ENCODE data around the gene ATG16L2. TPM values are rescaled to one million over a fixed set of nuclear protein-coding genes. Genes with fewer than 3 reads are reported as not detected.

The ATG16L2 gene
- polyA plus RNA-seq, 2 of the 4 experiments (the other 2 are of a cell fraction): 6.1 to 6.3 TPM

GRCh38 chr11:72842653-72843330 lies 28.6 kb downstream of the ATG16L2 start:
- H3K4me2 ChIP-seq: no peak overlapping the region
- no peak overlapping the region for H3K27ac ChIP-seq
- FAIRE-seq: no peak
- H3K4me1 ChIP-seq: peaks cover 8% of the 10 kb centered on the region; the same call in 1 of the 3 replicates
- DNase-seq (ENCODE audit: low read depth in 1 of 2, low spot score in 1 of 2): no peak
- no peak for TF ChIP-seq CBX2 (IDR thresholded peaks at IDR 0.05; ENCODE audit: borderline replicate concordance, low read depth)
- no peak for TF ChIP-seq ELK1 (IDR thresholded peaks at IDR 0.05; ENCODE audit: low read depth, low read length)
- no peak for TF ChIP-seq TP53 (CRISPR knock-in tag; IDR thresholded peaks at IDR 0.05)
- no peak for TF ChIP-seq TFCP2L1 (CRISPR knock-in tag; IDR thresholded peaks at IDR 0.05)
- no peak for TF ChIP-seq RCOR1 (IDR thresholded peaks at IDR 0.05; ENCODE audit: low read depth, low read length)
- no peak for TF ChIP-seq EHF (CRISPR knock-in tag; IDR thresholded peaks at IDR 0.05)
- no peak for TF ChIP-seq ZC3H11A (IDR thresholded peaks at IDR 0.05)
- no peak for TF ChIP-seq RAD21 (conservative IDR thresholded peaks at IDR 0.05 in 1 of 2, IDR thresholded peaks at IDR 0.05 in 1 of 2)
- TF ChIP-seq MAFK (IDR thresholded peaks at IDR 0.05; ENCODE audit: partially characterized antibody): no peak
- no peak for TF ChIP-seq NFE2L2 (conservative IDR thresholded peaks at IDR 0.05; ENCODE audit: low read length)
- TF ChIP-seq HOXB13 (CRISPR knock-in tag; IDR thresholded peaks at IDR 0.05; ENCODE audit: low read depth): no peak
- TF ChIP-seq POLR2AphosphoS2 (conservative IDR thresholded peaks at IDR 0.05; ENCODE audit: low read length): no peak
- TF ChIP-seq CTCF (IDR thresholded peaks at IDR 0.05): no peak
- TF ChIP-seq HOXB5 (CRISPR knock-in tag; IDR thresholded peaks at IDR 0.05): no peak
- TF ChIP-seq FOSB (CRISPR knock-in tag; IDR thresholded peaks at IDR 0.05): no peak
- no peak for TF ChIP-seq KDM5A (IDR thresholded peaks at IDR 0.05)
- TF ChIP-seq EP300 (IDR thresholded peaks at IDR 0.05): no peak
- TF ChIP-seq CEBPB (IDR thresholded peaks at IDR 0.05): no peak
- ChIA-PET POLR2A (no interaction called here), CTCF (interaction anchor here (4.2 kb wide), 1 partner anchor 335 kb away, joined by 29 read pairs; no protein-coding TSS in a partner anchor)
- WGBS (ENCODE audit: missing lambda C conversion rate): 86% methylated on average over 14 of the region's 14 CpGs
- no peaks in the 10 kb centered on the region for H3K9me3 ChIP-seq
- no peak for ATAC-seq
- H3K4me3 ChIP-seq: no peak overlapping the region

- no peak for FAIRE-seq
- ChIA-PET CTCF (interaction anchor here (0.6 to 5.0 kb wide), 5 partner anchors 10 to 334 kb away, joined by 4 to 32 read pairs (median 8); no protein-coding TSS in a partner anchor), POLR2A (no interaction called here)
- WGBS (ENCODE audit: missing lambda C conversion rate): 88% methylated on average over 4 of the region's 4 CpGs
- no peak for DNase-seq (ENCODE audit: low read depth in 1 of 2, low spot score in 1 of 2)
- TF ChIP-seq MAZ (IDR thresholded peaks at IDR 0.05; ENCODE audit: borderline replicate concordance, low read depth, low read length) (no peak), RNF2 (IDR thresholded peaks at IDR 0.05; ENCODE audit: borderline replicate concordance, low read depth) (no peak), CEBPB (IDR thresholded peaks at IDR 0.05) (no peak), EP300 (IDR thresholded peaks at IDR 0.05) (no peak), JUNB (IDR thresholded peaks at IDR 0.05) (no peak), MAX (IDR thresholded peaks at IDR 0.05) (no peak), CBX2 (IDR thresholded peaks at IDR 0.05; ENCODE audit: borderline replicate concordance, low read depth) (no peak), HOXA7 (CRISPR knock-in tag; IDR thresholded peaks at IDR 0.05) (no peak), PHF8 (IDR thresholded peaks at IDR 0.05; ENCODE audit: borderline replicate concordance, low read depth) (no peak), FOXS1 (CRISPR knock-in tag; IDR thresholded peaks at IDR 0.05) (no peak), CHD2 (IDR thresholded peaks at IDR 0.05; ENCODE audit: low read length, partially characterized antibody) (no peak), E2F6 (IDR thresholded peaks at IDR 0.05; ENCODE audit: borderline replicate concordance, low read depth) (no peak), NPAS2 (CRISPR knock-in tag; IDR thresholded peaks at IDR 0.05; ENCODE audit: borderline replicate concordance) (no peak), HDAC2 (IDR thresholded peaks at IDR 0.05) (no peak), ZC3H11A (IDR thresholded peaks at IDR 0.05) (no peak), RCOR1 (IDR thresholded peaks at IDR 0.05; ENCODE audit: low read depth, low read length) (no peak), KDM1A (IDR thresholded peaks at IDR 0.05; ENCODE audit: low read depth) (no peak), NR3C1 (IDR thresholded peaks at IDR 0.05) (no peak), ZNF302 (CRISPR knock-in tag; IDR thresholded peaks at IDR 0.05) (no peak)
- Histone ChIP-seq H3K4me1 (peaks cover 8% of the 10 kb centered on the region; the same call in 1 of the 3 replicates), H3K4me3 (no peak overlapping the region), H3K4me2 (no peak overlapping the region), H3K9me3 (no peaks in the 10 kb centered on the region), H3K27ac (no peak overlapping the region)
- ATAC-seq: no peak
These were observed 30.1 kb downstream of the ATG16L2 start for GRCh38 chr11:72844356-72844755.

All from A549 (cell line).